NOMO-1 (cell line): Measurements from ENCODE around the gene PELI1.

ENCODE experiments used
- DNase-seq, 2 experiments: peaks; one replicate each; lab custom pipeline; 2025; ENCODE audit not compliant: unreplicated experiment in 2 of 2; lab: John Stamatoyannopoulos, UW

The PELI1 gene, protein sequence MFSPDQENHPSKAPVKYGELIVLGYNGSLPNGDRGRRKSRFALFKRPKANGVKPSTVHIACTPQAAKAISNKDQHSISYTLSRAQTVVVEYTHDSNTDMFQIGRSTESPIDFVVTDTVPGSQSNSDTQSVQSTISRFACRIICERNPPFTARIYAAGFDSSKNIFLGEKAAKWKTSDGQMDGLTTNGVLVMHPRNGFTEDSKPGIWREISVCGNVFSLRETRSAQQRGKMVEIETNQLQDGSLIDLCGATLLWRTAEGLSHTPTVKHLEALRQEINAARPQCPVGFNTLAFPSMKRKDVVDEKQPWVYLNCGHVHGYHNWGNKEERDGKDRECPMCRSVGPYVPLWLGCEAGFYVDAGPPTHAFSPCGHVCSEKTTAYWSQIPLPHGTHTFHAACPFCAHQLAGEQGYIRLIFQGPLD

DNA sequence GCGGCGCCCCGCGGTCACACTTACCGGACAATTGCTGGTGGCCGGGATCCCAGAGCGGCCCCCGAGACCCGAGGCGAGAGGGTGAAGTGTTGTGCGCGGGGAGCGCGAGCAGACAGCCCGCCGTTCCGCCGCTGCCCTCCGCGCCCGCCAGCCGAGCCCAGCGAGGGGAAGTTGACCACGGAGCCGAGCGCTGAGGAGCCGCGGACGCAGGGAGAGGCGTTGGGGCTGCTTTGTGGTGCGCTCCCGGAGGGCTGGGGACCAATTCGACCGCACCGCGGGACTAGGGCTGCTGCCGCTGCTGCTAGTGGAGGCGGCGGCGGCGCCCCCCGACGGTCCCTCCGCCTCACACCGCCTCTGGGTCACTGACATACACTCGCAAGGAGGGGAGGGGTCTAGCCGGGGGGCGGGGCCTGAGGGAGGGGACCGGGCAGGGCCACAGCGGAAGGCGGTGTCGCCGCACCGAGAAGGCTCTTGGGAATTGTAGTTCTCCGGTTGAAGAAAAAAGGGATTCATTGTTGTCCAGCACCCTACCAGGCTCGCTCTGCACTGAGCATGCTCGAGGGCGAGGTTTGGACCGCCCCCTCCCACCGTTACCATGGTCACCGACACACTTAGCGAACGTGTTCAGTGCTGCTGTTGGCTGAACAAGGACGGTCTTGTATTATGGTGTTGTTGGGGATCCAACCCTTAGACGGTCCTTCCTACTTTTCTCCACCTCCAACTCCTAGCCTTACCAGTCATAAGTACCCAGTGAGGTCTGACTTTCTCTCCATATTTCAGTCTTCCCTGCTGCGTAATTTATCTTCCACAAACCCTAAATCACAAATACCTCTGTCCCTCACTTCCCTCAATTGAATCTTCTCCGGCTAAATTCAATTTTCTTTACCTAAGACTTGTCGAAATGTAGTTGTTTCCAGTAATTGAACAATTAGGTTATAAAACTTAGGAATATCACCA lies at the start of gene PELI1:
TSS of gene PELI1 (minus strand) at position 364 of the 957 bp plus-strand sequence. CDS start 36,110 bp downstream, outside the sequence.
- peak; percentile 86 to 89 for DNase-seq

DNA sequence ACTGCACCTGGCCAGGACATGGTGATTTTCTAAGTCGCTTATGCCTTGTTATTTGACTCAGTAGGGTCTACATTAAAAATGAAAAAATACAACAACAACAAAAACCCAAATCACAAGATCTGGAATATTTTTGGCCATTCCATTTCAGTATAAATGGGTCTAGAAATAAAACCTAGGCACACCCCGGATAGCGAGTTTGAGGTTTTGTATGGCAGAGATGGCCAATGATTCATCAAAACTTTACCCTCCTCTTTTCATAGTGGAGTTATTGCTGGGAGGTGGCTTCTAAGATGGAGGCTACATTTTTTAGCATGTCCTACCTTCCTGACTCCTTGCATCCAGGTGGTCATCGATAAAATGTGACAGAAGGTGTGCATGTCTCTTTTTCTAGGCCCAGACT lies 49.3 kb upstream of the PELI1 start:
- no peak for DNase-seq

DNA sequence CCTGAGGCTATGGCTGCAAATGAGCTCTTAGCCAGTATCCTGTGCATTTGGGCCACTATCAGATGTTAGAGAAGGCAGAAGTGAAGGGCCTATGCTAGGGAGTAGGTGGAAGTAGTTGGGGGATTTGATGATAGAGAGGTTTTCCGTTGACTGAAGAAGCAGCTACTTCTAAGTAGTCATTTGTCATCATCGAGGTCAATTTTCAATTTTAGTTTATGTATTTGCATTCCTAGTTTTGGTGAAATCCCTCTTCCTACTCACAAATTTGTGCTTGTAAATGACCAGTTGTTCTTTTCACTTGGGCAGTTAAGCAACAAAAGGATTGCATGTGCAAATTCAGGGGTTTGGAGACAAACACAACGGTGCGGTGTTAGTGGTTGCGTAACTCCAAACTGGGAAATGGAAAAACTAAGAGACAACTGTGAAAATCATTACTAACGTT lies 48.5 kb upstream of the PELI1 start:
- DNase-seq, result peak in 1 of 2 experiments; percentile 19

DNA sequence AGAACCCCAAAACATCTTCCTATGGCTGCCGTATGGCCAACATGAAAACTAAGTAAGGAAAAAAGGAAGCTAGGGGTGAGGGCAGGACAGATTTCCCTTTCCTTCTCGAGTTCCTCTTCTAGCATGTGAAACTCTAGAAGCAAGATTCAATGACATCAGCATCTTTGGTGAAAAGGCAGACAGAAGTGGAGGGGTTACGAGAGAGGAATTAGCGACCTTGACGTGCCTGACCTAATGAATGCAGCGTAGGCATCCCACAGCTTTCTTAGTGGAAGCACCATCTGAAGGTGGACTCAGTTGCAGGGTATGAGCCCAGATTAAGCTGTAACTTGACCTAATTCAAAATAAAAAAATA lies 47.9 kb upstream of the PELI1 start:
- peak; percentile 63 to 89 for DNase-seq

DNA sequence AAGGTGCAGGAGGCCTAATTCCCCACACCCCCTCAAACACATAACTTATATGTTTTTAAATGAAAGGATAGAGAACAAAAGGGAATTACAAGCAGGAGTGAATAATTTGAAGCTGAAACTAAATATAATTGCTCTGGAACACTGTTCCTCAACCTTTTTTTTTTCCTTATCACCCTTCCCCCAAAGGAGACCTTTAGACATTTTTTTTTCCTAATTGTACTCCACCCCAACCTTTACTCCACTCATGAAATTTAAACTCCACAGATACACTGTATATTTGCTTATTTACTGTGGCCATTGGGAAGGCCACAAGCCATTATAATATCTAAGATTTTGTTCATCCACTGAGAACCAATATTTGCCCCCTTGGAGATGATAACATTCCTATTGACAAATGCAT lies 45.4 kb upstream of the PELI1 start:
- DNase-seq, result no peak

DNA sequence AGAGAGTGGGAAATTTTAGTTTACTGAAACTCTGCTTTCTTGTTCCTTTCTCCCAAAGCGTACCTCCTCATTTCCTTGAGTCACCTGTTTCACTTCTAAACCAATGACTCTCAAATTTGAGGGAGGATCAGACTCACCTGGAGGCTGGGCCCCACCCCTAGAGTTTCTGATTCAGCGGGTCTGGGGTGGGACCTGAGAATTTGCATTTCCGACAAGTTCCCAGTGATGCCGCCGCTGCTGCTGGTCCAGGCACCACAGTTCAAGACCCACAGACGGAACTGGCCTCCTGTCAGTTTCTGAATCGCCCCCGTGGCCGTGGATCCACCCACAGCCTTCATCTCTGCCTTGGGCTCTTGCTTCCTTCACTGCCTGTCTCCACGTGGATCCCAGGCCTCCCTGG lies 44.9 kb upstream of the PELI1 start:
- DNase-seq, result no peak

DNA sequence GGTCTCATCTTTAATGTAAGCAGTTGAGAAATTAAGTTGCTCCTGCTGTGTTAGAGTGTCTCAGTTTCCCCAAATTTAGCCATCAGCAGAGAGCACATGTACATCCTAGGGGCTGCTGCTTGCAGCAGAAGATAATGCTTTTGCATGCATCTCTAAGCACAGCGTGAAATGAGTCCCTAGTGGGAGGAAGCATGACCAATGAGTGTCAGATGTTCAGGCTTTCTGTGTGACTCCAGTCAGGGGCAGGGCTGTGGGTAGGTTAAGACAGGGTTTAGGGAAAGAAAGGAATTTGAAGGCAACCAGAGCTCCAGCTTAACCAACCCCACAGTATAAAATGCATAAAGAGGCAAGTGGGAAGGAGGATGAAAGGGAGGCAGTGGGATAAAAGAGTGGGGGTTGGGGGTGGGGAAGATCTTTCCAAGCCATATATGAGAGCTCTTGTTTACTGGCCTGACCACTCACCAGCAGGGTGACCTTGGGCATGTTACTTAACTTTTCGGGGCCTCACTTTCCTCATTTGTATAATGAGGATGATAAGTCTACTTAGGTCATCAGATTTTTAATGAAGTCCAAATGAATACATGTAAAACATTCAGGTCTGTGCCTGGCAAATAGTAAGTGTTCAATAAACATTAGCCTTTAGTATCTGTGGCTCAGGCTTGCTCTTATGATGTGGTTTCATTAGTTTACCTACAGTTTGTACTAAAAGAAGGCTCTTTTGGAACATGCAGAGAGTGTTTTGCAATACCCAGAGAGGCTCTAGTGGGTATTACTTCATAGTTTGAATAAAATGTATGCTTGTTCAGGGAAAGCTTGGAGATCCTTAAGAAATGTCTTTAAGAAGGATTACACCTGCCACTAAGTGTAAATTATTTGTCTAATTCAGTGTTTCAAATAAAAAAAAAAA lies 42.7 kb upstream of the PELI1 start:
- DNase-seq, result peak; percentile 22 to 67

DNA sequence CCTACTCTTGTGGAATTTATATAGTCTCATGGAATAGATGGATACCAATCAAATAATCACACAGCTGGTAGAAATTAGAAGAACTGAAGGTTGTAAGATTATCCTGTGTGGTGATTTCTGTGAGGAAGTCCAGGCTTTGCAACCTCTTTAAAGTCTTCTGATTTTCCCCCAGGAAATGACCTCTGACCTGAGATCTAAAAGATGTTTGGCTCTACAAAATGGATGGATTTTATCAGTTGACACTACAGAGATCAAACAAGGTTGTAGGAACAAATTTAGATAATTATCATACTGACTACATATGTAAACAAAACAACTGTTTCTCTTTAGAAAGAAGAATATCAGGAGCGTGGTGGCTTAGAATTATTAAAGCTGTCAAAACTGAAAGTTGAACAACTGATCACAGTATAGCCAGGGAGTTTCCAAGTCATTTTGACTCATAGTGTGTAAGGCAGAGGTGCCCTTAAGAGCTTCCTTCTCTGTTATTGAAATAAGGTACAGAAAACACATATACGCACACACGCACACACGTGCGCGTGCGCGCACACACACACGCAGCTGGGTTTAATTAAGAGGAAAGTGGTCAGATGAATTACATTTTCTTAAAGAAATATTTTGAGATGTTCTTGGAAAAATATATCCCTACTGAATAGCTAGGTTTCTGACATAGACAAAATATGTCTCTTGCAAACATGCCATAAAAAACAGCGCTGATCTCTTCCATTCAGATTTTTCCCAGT lies 35.5 kb upstream of the PELI1 start:
- DNase-seq, result no peak

DNA sequence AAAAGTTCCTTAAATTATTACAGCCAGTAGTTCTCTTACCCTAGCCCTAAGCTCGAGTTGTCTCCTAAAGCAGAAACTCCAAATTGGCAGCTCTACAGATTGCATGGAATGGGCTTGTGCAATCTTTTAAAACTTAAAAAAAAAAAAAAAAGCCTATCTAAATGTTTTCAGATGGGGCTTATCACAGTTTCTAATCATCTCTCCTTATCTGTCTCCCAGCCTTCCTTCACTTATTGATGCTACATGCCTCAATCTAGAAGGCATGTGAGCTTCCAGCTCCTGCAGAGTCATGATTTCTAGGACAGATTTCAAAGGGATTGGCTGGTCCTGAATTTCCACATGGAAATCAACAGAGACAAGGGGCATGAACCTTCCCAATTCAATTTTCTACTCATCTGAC lies 33.1 kb upstream of the PELI1 start:
- no peak for DNase-seq

DNA sequence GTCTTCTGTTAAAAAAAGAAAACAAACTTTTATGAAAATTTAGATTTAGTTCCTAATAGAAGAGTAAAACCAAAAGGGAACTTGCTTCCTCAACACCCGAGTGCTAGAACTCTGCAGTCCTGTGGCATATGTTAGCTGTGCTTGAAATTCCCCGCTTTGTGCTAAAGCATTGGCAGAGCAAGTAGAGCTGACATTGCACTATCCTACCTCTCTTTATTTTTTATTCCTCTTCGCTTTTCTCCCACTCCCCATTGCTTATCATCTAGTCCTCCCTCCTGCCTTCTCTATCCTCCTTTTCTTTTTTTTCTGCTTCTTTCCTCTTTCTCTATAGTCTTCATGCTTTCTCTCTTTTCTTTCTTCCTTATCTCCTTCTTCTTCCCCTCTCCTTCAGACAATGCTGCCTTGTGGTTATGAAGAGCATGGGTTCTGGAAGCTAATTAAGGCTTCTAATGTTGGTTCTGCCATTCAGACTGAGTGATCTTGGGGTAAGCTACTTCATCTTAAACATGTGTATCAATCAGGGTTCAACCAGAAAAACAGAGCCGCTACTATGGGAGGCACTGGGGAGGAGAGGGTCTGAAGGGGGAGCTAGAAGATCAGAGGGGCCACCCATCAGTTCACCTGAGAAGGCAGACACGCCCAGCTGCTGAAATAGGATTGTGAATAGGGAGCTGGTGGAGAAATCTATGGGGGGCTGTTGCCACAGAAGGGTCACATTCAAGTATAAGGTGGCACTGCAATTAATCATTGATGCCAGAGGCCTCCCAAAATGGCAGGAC lies 31.4 kb upstream of the PELI1 start:
- no peak for DNase-seq

DNA sequence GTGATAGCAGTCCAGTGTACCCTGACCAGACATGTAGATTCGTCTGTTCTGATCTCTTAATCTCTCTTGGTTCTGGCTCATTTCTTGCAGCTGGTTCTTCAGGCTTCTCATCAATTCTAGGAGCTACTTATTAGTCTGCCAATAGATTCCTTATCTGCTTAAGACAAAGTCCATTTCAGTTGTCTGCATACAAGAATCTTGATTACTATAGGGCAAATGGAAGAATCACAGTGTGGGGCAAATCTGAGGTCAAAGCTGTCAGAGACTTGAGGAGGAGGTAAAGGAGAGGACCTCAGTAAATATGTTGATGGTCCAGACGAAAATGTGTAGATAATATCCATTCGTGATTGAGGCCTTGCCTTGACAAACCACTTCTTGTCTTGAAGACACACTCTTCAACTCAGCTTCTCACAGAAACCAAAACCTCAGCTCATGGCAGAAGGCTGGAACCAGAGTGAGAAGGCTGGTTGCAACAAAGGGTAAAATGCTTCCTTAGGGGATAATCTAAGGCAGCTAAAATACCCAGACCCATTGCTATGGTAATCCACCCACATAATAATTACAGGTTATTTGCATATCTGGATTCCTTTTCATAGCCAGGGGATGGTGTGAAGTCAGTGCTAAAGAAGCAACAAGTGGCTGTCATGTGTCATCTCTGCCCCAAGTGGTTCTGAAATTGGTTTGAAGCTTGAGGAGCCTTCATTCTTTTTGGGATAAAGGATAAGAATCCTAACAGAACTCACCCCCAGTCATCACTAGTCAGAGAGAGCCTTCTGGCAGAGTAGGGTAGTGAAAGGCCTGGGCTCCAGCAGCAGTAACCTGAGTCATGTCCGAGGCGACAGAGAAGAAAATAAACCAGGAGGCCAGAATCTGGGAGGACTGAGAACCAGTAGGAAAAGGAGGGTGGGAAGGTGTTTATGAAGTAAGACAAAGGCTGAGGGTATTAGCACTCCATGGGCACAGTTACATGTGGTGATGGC lies 29.2 kb upstream of the PELI1 start:
- no peak for DNase-seq

DNA sequence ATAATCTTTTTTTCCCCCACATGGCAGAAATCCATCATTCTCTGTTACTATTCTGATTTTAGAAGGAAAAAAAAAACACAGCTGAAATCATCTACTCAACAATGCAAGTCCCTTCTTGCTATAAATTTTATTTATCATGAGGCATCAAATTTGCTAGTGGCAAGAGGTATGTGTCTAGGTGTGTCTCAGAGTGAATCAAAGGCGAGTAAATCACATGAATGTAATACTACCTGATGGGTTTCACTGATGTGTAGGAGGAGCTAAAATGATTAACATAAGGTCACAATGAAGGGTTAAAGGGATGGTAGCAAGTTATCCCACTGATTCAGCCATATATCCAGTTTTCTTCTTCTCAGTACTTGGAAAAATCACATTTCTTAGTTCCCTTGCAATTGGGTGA lies 24.5 kb upstream of the PELI1 start:
- DNase-seq, result no peak

DNA sequence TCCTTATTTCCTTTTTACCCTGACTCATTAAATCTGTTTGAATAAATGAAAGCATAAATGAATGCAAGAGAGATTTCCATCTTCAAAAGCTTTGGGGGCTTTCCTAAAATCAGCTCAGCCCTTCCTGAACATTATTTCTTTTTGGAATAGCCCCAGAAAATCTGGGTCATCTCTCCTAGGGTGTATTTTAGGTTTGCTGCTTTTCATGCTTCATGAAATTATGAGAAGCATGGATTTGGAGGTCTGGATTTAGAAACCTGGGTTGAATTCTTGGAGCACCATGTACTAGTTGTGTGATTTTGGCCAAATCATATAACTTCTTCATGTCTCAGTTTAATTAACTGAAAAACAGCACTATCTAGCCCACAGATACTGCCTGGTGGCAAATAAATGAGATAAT lies 24.0 kb upstream of the PELI1 start:
- no peak for DNase-seq

DNA sequence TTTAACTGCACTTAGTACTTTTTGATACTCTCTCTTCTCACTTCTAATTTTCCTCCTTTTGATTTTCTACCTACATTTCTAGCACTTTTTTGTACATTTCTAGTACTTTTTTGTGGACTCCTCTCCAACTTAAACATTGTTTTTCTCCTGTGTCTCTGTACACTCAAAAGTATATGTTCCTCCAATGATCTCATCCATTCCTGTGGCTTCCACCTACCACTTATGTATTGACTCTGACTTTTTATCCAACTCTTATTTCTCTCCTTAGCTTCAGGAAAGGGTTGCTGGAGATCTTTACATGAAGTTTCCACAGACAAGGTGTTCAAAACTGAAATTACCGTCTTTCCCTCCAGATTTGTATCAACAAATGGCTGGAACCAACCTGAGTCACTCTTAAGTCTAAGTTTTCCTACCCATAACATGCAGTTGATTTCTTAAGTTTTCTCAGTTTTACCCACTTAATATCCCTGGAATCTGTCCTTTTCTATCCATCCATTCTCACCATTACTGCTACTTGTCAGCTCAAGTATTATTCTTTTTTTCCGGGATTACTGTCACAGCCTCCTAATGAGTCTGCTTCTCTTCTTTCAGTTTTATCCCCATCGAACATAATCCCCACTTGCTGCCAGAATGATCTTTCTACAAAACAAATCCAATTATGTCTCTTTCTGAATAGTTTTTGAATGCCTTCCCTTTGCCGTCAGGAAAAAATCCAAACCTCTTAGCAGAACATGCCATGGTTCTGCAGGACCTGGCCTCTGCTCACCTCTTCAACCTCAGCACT lies 22.6 kb upstream of the PELI1 start:
- DNase-seq, result no peak

DNA sequence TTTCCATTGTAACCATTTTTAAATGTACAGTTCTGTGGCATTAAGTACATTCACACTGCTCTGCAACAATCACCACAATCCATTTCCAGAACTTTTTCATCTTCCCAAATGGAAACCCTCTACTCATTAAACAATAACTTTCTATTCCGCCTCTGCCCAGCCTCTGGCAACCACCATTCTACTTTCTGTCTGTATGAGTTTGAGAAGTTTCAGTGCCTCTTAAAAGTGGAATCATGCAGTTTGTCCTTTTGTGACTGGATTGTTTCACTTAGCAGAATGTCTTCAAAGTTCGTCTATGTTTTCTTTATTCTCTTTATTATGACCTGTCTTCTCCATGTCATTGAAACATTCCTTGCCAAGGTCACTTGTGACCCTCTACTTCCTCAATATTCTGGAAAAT lies 22.0 kb upstream of the PELI1 start:
- DNase-seq, result no peak

DNA sequence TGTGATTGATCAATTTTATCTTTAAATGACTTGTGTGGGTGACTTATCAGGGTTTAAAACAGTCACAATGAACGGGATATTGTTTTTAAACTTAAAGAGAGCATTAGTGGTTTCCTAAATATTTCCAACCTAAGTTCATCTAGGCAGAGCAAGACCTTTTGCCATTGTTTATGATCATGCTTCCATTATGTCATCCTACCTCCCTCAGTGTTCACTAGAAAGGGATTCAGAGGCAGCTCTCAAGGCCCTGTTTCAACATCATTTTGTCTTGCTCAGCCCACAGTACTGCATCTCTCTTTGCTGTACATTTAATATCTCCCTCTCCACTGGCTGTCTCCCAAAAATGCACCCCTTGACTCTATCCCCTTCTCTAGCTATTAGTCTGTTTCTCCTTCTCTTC lies 21.5 kb upstream of the PELI1 start:
- DNase-seq, result no peak

DNA sequence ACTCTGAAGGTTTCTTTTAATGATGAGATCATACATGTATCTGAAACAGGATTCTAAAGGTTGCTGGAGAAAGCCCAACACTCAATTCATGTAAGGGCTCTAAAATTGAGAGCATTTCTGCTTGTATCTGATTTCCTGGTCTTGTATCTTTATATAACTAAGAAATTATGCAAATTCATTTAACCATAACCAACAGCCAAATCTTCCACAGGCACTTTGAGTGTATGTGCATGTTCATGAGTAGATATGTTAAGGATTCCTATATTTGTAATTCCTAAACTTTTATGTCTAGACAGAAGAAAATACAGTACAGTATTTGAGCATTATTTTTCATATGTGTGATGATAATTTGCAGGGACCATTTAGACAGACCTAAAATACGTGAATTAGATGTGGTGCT lies 20.4 kb upstream of the PELI1 start:
- DNase-seq, result no peak
